ENCODE results near the gene COL7A1.

The COL7A1 gene

GRCh38 chr3:48567500-48567899 is 27.6 kb downstream of the COL7A1 start:
- H3K36me3 ChIP-seq (replicated peaks in 1 of 2; ENCODE audit: control insufficient read depth in 2 of 2, insufficient read depth in 2 of 2, low read length in 2 of 2): peaks cover 0 to 5% of the 10 kb centered on the region in 2 donors
- WGBS, 2 donors (ENCODE audit: extremely low coverage in 2 of 2, insufficient read length in 2 of 2, insufficient replicate concordance in 1 of 2): no CpG with 5 or more reads among the region's 11 CpGs
- no peak overlapping the region for H3K4ac ChIP-seq (ENCODE audit: low read length)
- H2BK15ac ChIP-seq (ENCODE audit: low read length): no peak overlapping the region
- H4K91ac ChIP-seq (ENCODE audit: low read depth, low read length, poor library complexity): no peak overlapping the region
- no peak overlapping the region for H3K18ac ChIP-seq (ENCODE audit: low read length)
- no peak for DNase-seq (ENCODE audit: low spot score)
- no peak overlapping the region for H4K8ac ChIP-seq (ENCODE audit: low read depth, low read length)
- H2BK120ac ChIP-seq (ENCODE audit: low read depth, low read length): peak overlapping the region; percentile 47
- H3K23ac ChIP-seq (ENCODE audit: low read depth, low read length, poor library complexity): no peak overlapping the region
- no peak overlapping the region for H3K4me2 ChIP-seq (ENCODE audit: insufficient read depth, low read length, poor library complexity, severe bottlenecking)
- H3K14ac ChIP-seq (ENCODE audit: low read length): no peak overlapping the region
- H3K79me1 ChIP-seq (ENCODE audit: low read depth, low read length): peaks cover under 1% of the 10 kb centered on the region
- no peak overlapping the region for H3K4me3 ChIP-seq (ENCODE audit: low read length in 2 of 2)
- H3K4me1 ChIP-seq (ENCODE audit: control insufficient read depth in 2 of 2, insufficient read depth in 1 of 2, low read depth in 1 of 2, low read length in 2 of 2): peaks cover 14 to 20% of the 10 kb centered on the region in 2 donors
- H3K27me3 ChIP-seq (ENCODE audit: control insufficient read depth in 3 of 3, insufficient read depth in 3 of 3, low read depth in 1 of 3, low read length in 3 of 3): no peaks in the 10 kb centered on the region
- no peak overlapping the region for H2BK12ac ChIP-seq (ENCODE audit: low read length)
- H2BK5ac ChIP-seq (ENCODE audit: low read length): peak overlapping the region; percentile 53
- no peak overlapping the region for H3K27ac ChIP-seq (replicated peaks; ENCODE audit: low read length)
- no peak overlapping the region for H2AK5ac ChIP-seq (ENCODE audit: low read depth, low read length)
- no peak overlapping the region for H2AFZ ChIP-seq (ENCODE audit: low read length)
- H3K9me3 ChIP-seq (replicated peaks in 1 of 2; ENCODE audit: control insufficient read depth in 2 of 2, insufficient read depth in 1 of 2, low read depth in 1 of 2, low read length in 2 of 2): no peaks in the 10 kb centered on the region
- H3K9ac ChIP-seq (ENCODE audit: low read depth, low read length, poor library complexity): no peak overlapping the region

GRCh38 chr3:48567090-48567489 is 28.0 kb downstream of the COL7A1 start:
- H3K27me3 ChIP-seq (ENCODE audit: control insufficient read depth in 3 of 3, insufficient read depth in 3 of 3, low read depth in 1 of 3, low read length in 3 of 3): no peaks in the 10 kb centered on the region
- H3K36me3 ChIP-seq (replicated peaks in 1 of 2; ENCODE audit: control insufficient read depth in 2 of 2, insufficient read depth in 2 of 2, low read length in 2 of 2): peaks cover 0 to 5% of the 10 kb centered on the region in 2 donors
- H3K14ac ChIP-seq (ENCODE audit: low read length): no peak overlapping the region
- no peak overlapping the region for H3K23ac ChIP-seq (ENCODE audit: low read depth, low read length, poor library complexity)
- no peak overlapping the region for H2BK12ac ChIP-seq (ENCODE audit: low read length)
- no peak overlapping the region for H2AK5ac ChIP-seq (ENCODE audit: low read depth, low read length)
- H3K79me1 ChIP-seq (ENCODE audit: low read depth, low read length): no peaks in the 10 kb centered on the region
- peak overlapping the region; percentile 53 for H2BK5ac ChIP-seq (ENCODE audit: low read length)
- no peak overlapping the region for H3K27ac ChIP-seq (replicated peaks; ENCODE audit: low read length)
- no peak overlapping the region for H3K4me3 ChIP-seq (ENCODE audit: low read length in 2 of 2)
- H2BK15ac ChIP-seq (ENCODE audit: low read length): no peak overlapping the region
- no peak overlapping the region for H4K8ac ChIP-seq (ENCODE audit: low read depth, low read length)
- WGBS, 2 donors (ENCODE audit: extremely low coverage in 2 of 2, insufficient read length in 2 of 2, insufficient replicate concordance in 1 of 2): no CpG with 5 or more reads among the region's 5 CpGs
- no peaks in the 10 kb centered on the region for H3K9me3 ChIP-seq (replicated peaks in 1 of 2; ENCODE audit: control insufficient read depth in 2 of 2, insufficient read depth in 1 of 2, low read depth in 1 of 2, low read length in 2 of 2)
- H3K4ac ChIP-seq (ENCODE audit: low read length): no peak overlapping the region
- H3K4me1 ChIP-seq (ENCODE audit: control insufficient read depth in 2 of 2, insufficient read depth in 1 of 2, low read depth in 1 of 2, low read length in 2 of 2): peaks cover 14 to 18% of the 10 kb centered on the region in 2 donors
- no peak overlapping the region for H3K9ac ChIP-seq (ENCODE audit: low read depth, low read length, poor library complexity)
- no peak for DNase-seq (ENCODE audit: low spot score)
- no peak overlapping the region for H3K18ac ChIP-seq (ENCODE audit: low read length)
- no peak overlapping the region for H3K4me2 ChIP-seq (ENCODE audit: insufficient read depth, low read length, poor library complexity, severe bottlenecking)
- no peak overlapping the region for H2AFZ ChIP-seq (ENCODE audit: low read length)
- H2BK120ac ChIP-seq (ENCODE audit: low read depth, low read length): peak overlapping the region; percentile 47
- H4K91ac ChIP-seq (ENCODE audit: low read depth, low read length, poor library complexity): no peak overlapping the region

DNA sequence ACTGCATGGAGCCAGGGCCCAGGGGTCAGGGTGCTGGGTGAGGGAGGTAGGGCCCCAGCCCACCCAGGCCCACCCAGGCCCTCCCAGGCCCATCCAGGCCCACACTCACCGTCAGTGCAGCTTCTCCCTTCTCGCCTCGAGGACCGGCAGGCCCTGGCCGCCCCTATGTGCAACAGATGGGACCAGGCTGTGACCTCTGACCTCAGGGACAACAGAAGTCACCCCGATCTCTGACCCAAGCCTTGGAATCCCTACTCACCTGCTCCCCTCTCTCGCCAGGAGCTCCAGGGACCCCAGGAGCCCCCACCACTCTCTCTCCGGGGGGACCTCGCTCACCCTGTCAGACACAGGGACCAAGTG is 28.7 kb downstream of the COL7A1 start:
- no CpG with 5 or more reads among the region's 9 CpGs for WGBS, 2 donors (ENCODE audit: extremely low coverage in 2 of 2, insufficient read length in 2 of 2, insufficient replicate concordance in 1 of 2)

GRCh38 chr3:48565591-48566400 is 29.3 kb downstream of the COL7A1 start:
- no CpG with 5 or more reads among the region's 7 CpGs for WGBS, 2 donors (ENCODE audit: extremely low coverage in 2 of 2, insufficient read length in 2 of 2, insufficient replicate concordance in 1 of 2)
- Histone ChIP-seq H2BK5ac (ENCODE audit: low read length) (peak overlapping the region; percentile 48), H3K4me3 (ENCODE audit: low read length in 2 of 2) (no peak overlapping the region), H2BK120ac (ENCODE audit: low read depth, low read length) (no peak overlapping the region), H2BK12ac (ENCODE audit: low read length) (peak overlapping the region; percentile 58), H3K36me3 (replicated peaks in 1 of 2; ENCODE audit: control insufficient read depth in 2 of 2, insufficient read depth in 2 of 2, low read length in 2 of 2) (peaks cover 0 to 5% of the 10 kb centered on the region in 2 donors), H3K14ac (ENCODE audit: low read length) (peak overlapping the region; percentile 82), H3K79me1 (ENCODE audit: low read depth, low read length) (no peaks in the 10 kb centered on the region), H3K23ac (ENCODE audit: low read depth, low read length, poor library complexity) (no peak overlapping the region), H3K9me3 (replicated peaks in 1 of 2; ENCODE audit: control insufficient read depth in 2 of 2, insufficient read depth in 1 of 2, low read depth in 1 of 2, low read length in 2 of 2) (no peaks in the 10 kb centered on the region), H3K27ac (replicated peaks; ENCODE audit: low read length) (no peak overlapping the region), H4K8ac (ENCODE audit: low read depth, low read length) (no peak overlapping the region), H2AK5ac (ENCODE audit: low read depth, low read length) (peak overlapping the region; percentile 68), H3K4me2 (ENCODE audit: insufficient read depth, low read length, poor library complexity, severe bottlenecking) (no peak overlapping the region), H2BK15ac (ENCODE audit: low read length) (peak overlapping the region; percentile 67), H3K27me3 (ENCODE audit: control insufficient read depth in 3 of 3, insufficient read depth in 3 of 3, low read depth in 1 of 3, low read length in 3 of 3) (no peaks in the 10 kb centered on the region), H3K18ac (ENCODE audit: low read length) (no peak overlapping the region), H2AFZ (ENCODE audit: low read length) (no peak overlapping the region), H3K4ac (ENCODE audit: low read length) (no peak overlapping the region), H4K91ac (ENCODE audit: low read depth, low read length, poor library complexity) (no peak overlapping the region), H3K9ac (ENCODE audit: low read depth, low read length, poor library complexity) (no peak overlapping the region), H3K4me1 (ENCODE audit: control insufficient read depth in 2 of 2, insufficient read depth in 1 of 2, low read depth in 1 of 2, low read length in 2 of 2) (peaks cover 22% of the 10 kb centered on the region in 2 donors)
- DNase-seq (ENCODE audit: low spot score): no peak

More for the DNA sequence above, 28.7 kb downstream of the COL7A1 start:
- no peak overlapping the region for H3K4me2 ChIP-seq (ENCODE audit: insufficient read depth, low read length, poor library complexity, severe bottlenecking)
- no peak overlapping the region for H2BK12ac ChIP-seq (ENCODE audit: low read length)
- no peaks in the 10 kb centered on the region for H3K9me3 ChIP-seq (replicated peaks in 1 of 2; ENCODE audit: control insufficient read depth in 2 of 2, insufficient read depth in 1 of 2, low read depth in 1 of 2, low read length in 2 of 2)
- DNase-seq (ENCODE audit: low spot score): no peak
- no peaks in the 10 kb centered on the region for H3K79me1 ChIP-seq (ENCODE audit: low read depth, low read length)
- no peak overlapping the region for H3K18ac ChIP-seq (ENCODE audit: low read length)
- H4K8ac ChIP-seq (ENCODE audit: low read depth, low read length): no peak overlapping the region
- no peak overlapping the region for H4K91ac ChIP-seq (ENCODE audit: low read depth, low read length, poor library complexity)
- no peak overlapping the region for H3K27ac ChIP-seq (replicated peaks; ENCODE audit: low read length)
- no peaks in the 10 kb centered on the region for H3K27me3 ChIP-seq (ENCODE audit: control insufficient read depth in 3 of 3, insufficient read depth in 3 of 3, low read depth in 1 of 3, low read length in 3 of 3)
- no peak overlapping the region for H2AK5ac ChIP-seq (ENCODE audit: low read depth, low read length)
- H3K4me1 ChIP-seq (ENCODE audit: control insufficient read depth in 2 of 2, insufficient read depth in 1 of 2, low read depth in 1 of 2, low read length in 2 of 2): peaks cover 18% of the 10 kb centered on the region in 2 donors
- peaks cover 0 to 5% of the 10 kb centered on the region in 2 donors for H3K36me3 ChIP-seq (replicated peaks in 1 of 2; ENCODE audit: control insufficient read depth in 2 of 2, insufficient read depth in 2 of 2, low read length in 2 of 2)
- H3K4me3 ChIP-seq (ENCODE audit: low read length in 2 of 2): no peak overlapping the region
- H3K4ac ChIP-seq (ENCODE audit: low read length): no peak overlapping the region
- peak overlapping the region; percentile 67 for H2BK15ac ChIP-seq (ENCODE audit: low read length)
- H2BK120ac ChIP-seq (ENCODE audit: low read depth, low read length): no peak overlapping the region
- H2BK5ac ChIP-seq (ENCODE audit: low read length): peak overlapping the region; percentile 48
- no peak overlapping the region for H2AFZ ChIP-seq (ENCODE audit: low read length)
- no peak overlapping the region for H3K9ac ChIP-seq (ENCODE audit: low read depth, low read length, poor library complexity)
- no peak overlapping the region for H3K14ac ChIP-seq (ENCODE audit: low read length)
- no peak overlapping the region for H3K23ac ChIP-seq (ENCODE audit: low read depth, low read length, poor library complexity)
